Activated CD8-positive, alpha-beta T cell treated with anti-CD3 and anti-CD28 coated beads for 36 hours (primary cell): ENCODE results near the gene MYO1D. TPM values are rescaled to one million over a fixed set of nuclear protein-coding genes. Genes with fewer than 3 reads are reported as not detected.

Source experiments
- ATAC-seq: fragments of 200-7000 bp; cut with Tn5 transposase; one replicate; pipeline ENCODE4 v1.10.0; 2021; ENCODE audit warnings: mild to moderate bottlenecking, moderate library complexity
- CTCF ChIA-PET: fragments of 350-600 bp; sonication (Branson Sonifier 250); formaldehyde crosslinking; loops from one replicate; lab custom pipeline; 2021; ENCODE audit warnings: antibody characterized with exemption; lab: Charles Lee
- POLR2A ChIA-PET: fragments of 350-600 bp; sonication (Branson Sonifier 250); formaldehyde crosslinking; loops from one replicate; lab custom pipeline; 2021; ENCODE audit warnings: antibody characterized with exemption; lab: Charles Lee
- DNase-seq: peaks from one replicate; pipeline ENCODE4 v3.0.0-alpha.2; 2020
- H3K27ac Mint-ChIP-seq: one replicate; pipeline ENCODE4 v1.8.0; 2021; ENCODE audit warnings: mild to moderate bottlenecking, mixed read lengths
- H3K27me3 Mint-ChIP-seq: one replicate; pipeline ENCODE4 v1.8.0; 2021; ENCODE audit warnings: mixed read lengths
- H3K36me3 Mint-ChIP-seq: one replicate; pipeline ENCODE4 v1.8.0; 2021; ENCODE audit warnings: low read depth, mixed read lengths
- H3K4me1 Mint-ChIP-seq: one replicate; pipeline ENCODE4 v1.8.0; 2021; ENCODE audit warnings: low read depth, mixed read lengths
- H3K4me3 Mint-ChIP-seq: one replicate; pipeline ENCODE4 v1.8.0; 2021; ENCODE audit warnings: mild to moderate bottlenecking, moderate library complexity, mixed read lengths
- H3K9me3 Mint-ChIP-seq: one replicate; pipeline ENCODE4 v1.8.0; 2021; ENCODE audit warnings: mixed read lengths
- CTCF ChIP-seq: fragments of 200-600 bp; IDR thresholded peaks from one replicate; pipeline ENCODE4 v1.8.0; 2022; ENCODE audit warnings: antibody characterized with exemption, mild to moderate bottlenecking
- intact Hi-C: fragments of 100-400 bp; cut with micrococcal nuclease; formaldehyde crosslinking; loops from one replicate; pipeline ENCODE4 v1.10.0; 2022
- total RNA-seq, 2 experiments: library from RNA; stranded (reverse); gene quantifications; one replicate each; pipeline ENCODE4 v1.2.3, GENCODE V29; 2021

Gene MYO1D
- total RNA-seq, 2 experiments from 2014 or later: 8.3 to 9.2 TPM

DNA sequence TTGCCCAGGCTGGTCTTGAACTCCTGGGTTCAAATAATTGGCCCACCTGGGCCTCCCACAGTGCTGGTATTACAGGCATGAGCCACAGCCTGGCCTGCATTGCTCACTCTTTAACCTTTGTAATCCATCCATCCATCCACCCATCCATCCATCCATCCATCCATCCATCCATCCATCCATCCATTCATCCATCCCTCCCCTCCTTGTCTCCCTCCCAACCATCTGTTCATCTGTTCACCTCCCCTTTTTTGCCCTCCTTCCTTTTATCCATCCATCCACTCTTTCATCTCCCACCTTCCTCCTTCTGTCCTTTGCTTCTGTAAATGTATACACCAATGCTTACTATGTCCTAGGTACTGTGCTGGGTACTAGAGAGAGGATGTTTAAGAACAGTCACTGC is 324.6 kb downstream of the MYO1D start:
- ATAC-seq (no peak), DNase-seq (no peak)
- CTCF ChIA-PET: no interaction called here
- POLR2A ChIA-PET: interaction anchor here (0.7 kb wide), 1 partner anchor 1067 kb away, joined by 3 read pairs; no protein-coding TSS in a partner anchor
- Mint-ChIP-seq H3K27ac (no peak overlapping the region), H3K27me3 (no peaks in the 10 kb centered on the region), H3K4me1 (peaks cover 44% of the 10 kb centered on the region), H3K9me3 (no peaks in the 10 kb centered on the region), H3K4me3 (no peak overlapping the region), H3K36me3 (no peaks in the 10 kb centered on the region)
- intact Hi-C loops: no loop called here
- no peak for TF ChIP-seq CTCF

GRCh38 chr17:32551186-32551955 is 325.6 kb downstream of the MYO1D start:
- CTCF ChIA-PET: interaction anchor here (0.8 to 2.0 kb wide), 2 partner anchors 28 to 67 kb away, joined by 4 to 6 read pairs; no protein-coding TSS in a partner anchor
- Mint-ChIP-seq H3K27me3 (no peaks in the 10 kb centered on the region), H3K4me3 (peak overlapping the region; percentile 1), H3K27ac (peak overlapping the region; percentile 81), H3K9me3 (no peaks in the 10 kb centered on the region), H3K36me3 (no peaks in the 10 kb centered on the region), H3K4me1 (peaks cover 41% of the 10 kb centered on the region)
- ATAC-seq (peak; percentile 96), DNase-seq (peak; percentile 37)
- intact Hi-C loops: no loop called here
- TF ChIP-seq CTCF: no peak
- POLR2A ChIA-PET: interaction anchor here (0.7 to 1.8 kb wide), 3 partner anchors 10 to 1068 kb away, joined by 3 to 4 read pairs (median 3); no protein-coding TSS in a partner anchor

GRCh38 chr17:32549559-32549958 is 327.4 kb downstream of the MYO1D start:
- ATAC-seq: no peak
- no peak for TF ChIP-seq CTCF
- no peak overlapping the region for H3K27ac Mint-ChIP-seq
- DNase-seq: no peak
- POLR2A ChIA-PET: interaction anchor here (1.0 kb wide), 1 partner anchor 33 kb away, joined by 3 read pairs; no protein-coding TSS in a partner anchor
- no peaks in the 10 kb centered on the region for H3K36me3 Mint-ChIP-seq
- CTCF ChIA-PET: interaction anchor here (1.6 to 2.0 kb wide), 2 partner anchors 20 to 26 kb away, joined by 3 to 6 read pairs; no protein-coding TSS in a partner anchor
- intact Hi-C loops: no loop called here
- H3K9me3 Mint-ChIP-seq: no peaks in the 10 kb centered on the region
- H3K4me3 Mint-ChIP-seq: no peak overlapping the region
- peaks cover 33% of the 10 kb centered on the region for H3K4me1 Mint-ChIP-seq
- H3K27me3 Mint-ChIP-seq: no peaks in the 10 kb centered on the region

GRCh38 chr17:32546031-32546444 is 330.9 kb downstream of the MYO1D start:
- TF ChIP-seq CTCF: no peak
- no peak overlapping the region for H3K4me3 Mint-ChIP-seq
- H3K4me1 Mint-ChIP-seq: peaks cover 6% of the 10 kb centered on the region
- no peak overlapping the region for H3K27ac Mint-ChIP-seq
- intact Hi-C loops: no loop called here
- no peaks in the 10 kb centered on the region for H3K27me3 Mint-ChIP-seq
- no peak for DNase-seq
- H3K36me3 Mint-ChIP-seq: no peaks in the 10 kb centered on the region
- no peak for ATAC-seq
- ChIA-PET CTCF (interaction anchor here (1.1 kb wide), 1 partner anchor 16 kb away, joined by 4 read pairs; no protein-coding TSS in a partner anchor), POLR2A (interaction anchor here (0.6 to 1.1 kb wide), 2 partner anchors 53 to 82 kb away, joined by 3 to 4 read pairs; no protein-coding TSS in a partner anchor)
- no peaks in the 10 kb centered on the region for H3K9me3 Mint-ChIP-seq

DNA sequence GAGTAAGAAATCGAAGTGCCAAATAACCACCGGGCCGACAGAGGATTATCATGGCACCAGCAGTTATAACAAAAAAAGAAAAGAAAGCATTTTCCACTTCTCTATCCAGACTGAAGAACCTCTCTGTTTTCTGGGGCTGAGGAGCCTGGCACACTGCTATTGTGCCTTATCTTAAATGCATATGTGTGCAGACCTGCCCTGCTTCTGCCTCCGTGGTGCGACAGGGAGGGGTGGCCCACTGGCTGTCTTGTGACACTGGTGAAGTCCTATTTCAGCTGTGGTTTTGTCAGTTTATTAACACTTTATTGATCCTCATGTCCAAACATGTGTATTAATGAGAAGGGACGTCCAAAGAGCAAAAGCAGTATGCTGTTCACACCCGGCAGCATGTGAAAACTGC is 334.7 kb downstream of the MYO1D start:
- no peak for ATAC-seq
- H3K4me3 Mint-ChIP-seq: no peak overlapping the region
- POLR2A ChIA-PET: interaction anchor here (1.1 kb wide), 1 partner anchor 21 kb away, joined by 3 read pairs; no protein-coding TSS in a partner anchor
- DNase-seq: no peak
- H3K4me1 Mint-ChIP-seq: peaks cover under 1% of the 10 kb centered on the region
- no peaks in the 10 kb centered on the region for H3K36me3 Mint-ChIP-seq
- no peaks in the 10 kb centered on the region for H3K27me3 Mint-ChIP-seq
- intact Hi-C loops: no loop called here
- no peak for TF ChIP-seq CTCF
- no peaks in the 10 kb centered on the region for H3K9me3 Mint-ChIP-seq
- CTCF ChIA-PET: interaction anchor here (1.6 kb wide), 1 partner anchor 80 kb away, joined by 9 read pairs; no protein-coding TSS in a partner anchor
- H3K27ac Mint-ChIP-seq: no peak overlapping the region
